ENCODE data around the gene RAX2. TPM values are rescaled to one million over a fixed set of nuclear protein-coding genes. Genes with fewer than 3 reads are reported as not detected.

The RAX2 gene
- total and polyA plus RNA-seq, 2 of the 13 experiments (the other 11 are each of a cell fraction or from before 2014, with no cell fraction given): not detected

DNA sequence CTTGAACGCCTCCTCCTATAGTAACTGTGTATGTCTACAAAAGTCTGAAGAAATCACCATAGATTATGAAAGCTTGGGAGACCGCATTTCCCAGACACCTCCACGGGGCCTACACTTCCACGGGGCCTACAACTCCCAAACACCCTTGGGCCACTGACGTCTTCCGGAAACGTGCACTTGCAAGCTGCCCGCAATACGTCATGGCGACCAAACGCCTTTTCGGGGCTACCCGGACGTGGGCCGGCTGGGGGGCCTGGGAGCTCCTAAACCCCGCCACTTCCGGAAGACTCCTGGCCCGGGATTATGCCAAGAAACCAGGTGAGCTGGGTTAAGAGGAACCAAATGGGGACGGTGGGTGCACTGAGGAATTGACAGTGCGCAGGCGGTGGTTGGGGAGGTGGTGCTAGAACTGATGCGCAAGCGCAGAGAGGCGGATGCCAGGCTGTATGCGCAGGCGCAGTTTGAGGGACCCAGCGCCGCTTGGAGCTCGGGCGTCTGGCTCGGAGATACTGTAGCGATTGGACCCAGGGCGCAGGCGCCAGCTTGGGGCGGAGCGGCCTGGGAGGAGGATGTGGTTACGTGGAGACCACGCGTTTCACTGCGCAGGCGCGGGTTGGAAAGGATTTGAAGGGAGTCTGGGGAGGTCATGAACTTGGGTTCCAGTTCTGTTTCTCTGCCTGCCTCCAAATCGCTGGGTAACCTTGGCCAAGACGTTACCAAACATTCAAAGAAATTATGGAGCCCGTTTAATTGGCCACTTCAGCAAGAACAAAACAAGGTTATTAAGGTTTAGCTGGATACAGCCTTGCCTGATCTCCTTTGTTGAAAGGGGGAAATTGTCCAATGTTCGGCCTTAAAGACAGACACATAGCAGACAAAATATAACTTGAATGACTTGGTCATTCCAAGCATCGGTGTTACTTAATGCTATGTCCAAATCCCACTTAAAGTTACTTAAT is 9.2 kb downstream of the RAX2 start, which contains the start of gene MRPL54 (continued):
- TF ChIP-seq ZNF10 (CRISPR knock-in tag; IDR thresholded peaks at IDR 0.05; ENCODE audit: borderline replicate concordance, low read depth) (no peak), HOXA3 (CRISPR knock-in tag; IDR thresholded peaks at IDR 0.05) (peak; percentile 97), PITX1 (CRISPR knock-in tag; IDR thresholded peaks at IDR 0.05) (peak; percentile 11; the same call in 1 of the 2 replicates), XRCC5 (optimal IDR thresholded peaks at IDR 0.05; ENCODE audit: low read length) (peak; percentile 23), TRIM24 (CRISPR knock-in tag; IDR thresholded peaks at IDR 0.05) (no peak), KLF16 (CRISPR knock-in tag; IDR thresholded peaks at IDR 0.05) (0 out of 4 replicates have a peak, but pooled peaks of 1 of the 2 experiments have one; percentile 3), ZNF296 (CRISPR knock-in tag; conservative IDR thresholded peaks at IDR 0.05) (no peak), FOXP1 (IDR thresholded peaks at IDR 0.05) (no peak), FOXP1 (CRISPR knock-in tag; IDR thresholded peaks at IDR 0.05) (no peak), KDM6A (CRISPR knock-in tag; IDR thresholded peaks at IDR 0.05; ENCODE audit: low read depth) (no peak), SMARCE1 (IDR thresholded peaks at IDR 0.05; ENCODE audit: borderline replicate concordance) (no peak), ZNF20 (CRISPR knock-in tag; IDR thresholded peaks at IDR 0.05) (no peak), MIER2 (CRISPR knock-in tag; IDR thresholded peaks at IDR 0.05) (peak; percentile 31; the same call in 1 of the 2 replicates), ZNF335 (CRISPR knock-in tag; IDR thresholded peaks at IDR 0.05) (peak; percentile 91), ISL2 (CRISPR knock-in tag; IDR thresholded peaks at IDR 0.05) (no peak), SATB2 (CRISPR knock-in tag; IDR thresholded peaks at IDR 0.05) (no peak), SALL2 (CRISPR knock-in tag; IDR thresholded peaks at IDR 0.05) (peak; percentile 53; the same call in 1 of the 2 replicates), KLF13 (CRISPR knock-in tag; IDR thresholded peaks at IDR 0.05) (no peak), RARG (CRISPR knock-in tag; IDR thresholded peaks at IDR 0.05; ENCODE audit: low read depth) (no peak), ZNF510 (CRISPR knock-in tag; IDR thresholded peaks at IDR 0.05; ENCODE audit: low read depth) (no peak), ZSCAN25 (CRISPR knock-in tag; IDR thresholded peaks at IDR 0.05) (no peak), HNF4A (CRISPR knock-in tag; IDR thresholded peaks at IDR 0.05) (no peak), NCOR1 (IDR thresholded peaks at IDR 0.05; ENCODE audit: borderline replicate concordance, low read length) (no peak; the same call in 1 of the 2 replicates), DMAP1 (CRISPR knock-in tag; IDR thresholded peaks at IDR 0.05) (peak; percentile 93)
- TF ChIP-seq, protein P1, sequence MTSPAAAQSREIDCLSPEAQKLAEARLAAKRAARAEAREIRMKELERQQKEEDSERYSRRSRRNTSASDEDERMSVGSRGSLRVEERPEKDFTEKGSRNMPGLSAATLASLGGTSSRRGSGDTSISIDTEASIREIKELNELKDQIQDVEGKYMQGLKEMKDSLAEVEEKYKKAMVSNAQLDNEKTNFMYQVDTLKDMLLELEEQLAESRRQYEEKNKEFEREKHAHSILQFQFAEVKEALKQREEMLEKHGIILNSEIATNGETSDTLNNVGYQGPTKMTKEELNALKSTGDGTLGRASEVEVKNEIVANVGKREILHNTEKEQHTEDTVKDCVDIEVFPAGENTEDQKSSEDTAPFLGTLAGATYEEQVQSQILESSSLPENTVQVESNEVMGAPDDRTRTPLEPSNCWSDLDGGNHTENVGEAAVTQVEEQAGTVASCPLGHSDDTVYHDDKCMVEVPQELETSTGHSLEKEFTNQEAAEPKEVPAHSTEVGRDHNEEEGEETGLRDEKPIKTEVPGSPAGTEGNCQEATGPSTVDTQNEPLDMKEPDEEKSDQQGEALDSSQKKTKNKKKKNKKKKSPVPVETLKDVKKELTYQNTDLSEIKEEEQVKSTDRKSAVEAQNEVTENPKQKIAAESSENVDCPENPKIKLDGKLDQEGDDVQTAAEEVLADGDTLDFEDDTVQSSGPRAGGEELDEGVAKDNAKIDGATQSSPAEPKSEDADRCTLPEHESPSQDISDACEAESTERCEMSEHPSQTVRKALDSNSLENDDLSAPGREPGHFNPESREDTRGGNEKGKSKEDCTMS (CRISPR knock-in tag; conservative IDR thresholded peaks at IDR 0.05): no peak
- TF ChIP-seq, protein P2, sequence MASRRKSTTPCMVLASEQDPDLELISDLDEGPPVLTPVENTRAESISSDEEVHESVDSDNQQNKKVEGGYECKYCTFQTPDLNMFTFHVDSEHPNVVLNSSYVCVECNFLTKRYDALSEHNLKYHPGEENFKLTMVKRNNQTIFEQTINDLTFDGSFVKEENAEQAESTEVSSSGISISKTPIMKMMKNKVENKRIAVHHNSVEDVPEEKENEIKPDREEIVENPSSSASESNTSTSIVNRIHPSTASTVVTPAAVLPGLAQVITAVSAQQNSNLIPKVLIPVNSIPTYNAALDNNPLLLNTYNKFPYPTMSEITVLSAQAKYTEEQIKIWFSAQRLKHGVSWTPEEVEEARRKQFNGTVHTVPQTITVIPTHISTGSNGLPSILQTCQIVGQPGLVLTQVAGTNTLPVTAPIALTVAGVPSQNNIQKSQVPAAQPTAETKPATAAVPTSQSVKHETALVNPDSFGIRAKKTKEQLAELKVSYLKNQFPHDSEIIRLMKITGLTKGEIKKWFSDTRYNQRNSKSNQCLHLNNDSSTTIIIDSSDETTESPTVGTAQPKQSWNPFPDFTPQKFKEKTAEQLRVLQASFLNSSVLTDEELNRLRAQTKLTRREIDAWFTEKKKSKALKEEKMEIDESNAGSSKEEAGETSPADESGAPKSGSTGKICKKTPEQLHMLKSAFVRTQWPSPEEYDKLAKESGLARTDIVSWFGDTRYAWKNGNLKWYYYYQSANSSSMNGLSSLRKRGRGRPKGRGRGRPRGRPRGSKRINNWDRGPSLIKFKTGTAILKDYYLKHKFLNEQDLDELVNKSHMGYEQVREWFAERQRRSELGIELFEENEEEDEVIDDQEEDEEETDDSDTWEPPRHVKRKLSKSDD (CRISPR knock-in tag; IDR thresholded peaks at IDR 0.05; ENCODE audit: low read depth): peak; percentile 89; the same call in 1 of the 2 replicates
- TF ChIP-seq, protein P3, sequence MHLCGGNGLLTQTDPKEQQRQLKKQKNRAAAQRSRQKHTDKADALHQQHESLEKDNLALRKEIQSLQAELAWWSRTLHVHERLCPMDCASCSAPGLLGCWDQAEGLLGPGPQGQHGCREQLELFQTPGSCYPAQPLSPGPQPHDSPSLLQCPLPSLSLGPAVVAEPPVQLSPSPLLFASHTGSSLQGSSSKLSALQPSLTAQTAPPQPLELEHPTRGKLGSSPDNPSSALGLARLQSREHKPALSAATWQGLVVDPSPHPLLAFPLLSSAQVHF (CRISPR knock-in tag; IDR thresholded peaks at IDR 0.05): no peak
